Liver (tissue), 3 donors: Measurements from ENCODE around the gene SIK3.

ENCODE experiments used
- EGR1 ChIP-seq, 2 donors: IDR thresholded peaks; 2 replicates each; pipeline ENCODE4 v1.6.1; 2016 to 2018; ENCODE audit warnings: antibody characterized with exemption in 2 of 2, low read depth in 2 of 2
- JUND ChIP-seq, 2 donors: IDR thresholded peaks; 2 replicates each; pipeline ENCODE4 v1.6.1; 2016; ENCODE audit warnings: antibody characterized with exemption in 2 of 2
- MAX ChIP-seq: IDR thresholded peaks from 2 replicates; pipeline ENCODE4 v1.6.1; 2016; ENCODE audit warnings: antibody characterized with exemption
- YY1 ChIP-seq: IDR thresholded peaks from 2 replicates; pipeline ENCODE4 v1.6.1; 2016; ENCODE audit warnings: antibody characterized with exemption, mild to moderate bottlenecking
- TF ChIP-seq, protein P1 (sequence below): fragments of 150-350 bp; IDR thresholded peaks from 2 replicates; pipeline ENCODE4 v1.5.1; 2017; ENCODE audit warnings: improper control_type of control experiment, low read depth, low read length; ENCODE audit not compliant: missing input control
- TF ChIP-seq, protein P2 (sequence below): IDR thresholded peaks from 2 replicates; pipeline ENCODE4 v1.6.1; 2016; ENCODE audit warnings: antibody characterized with exemption
- donor health status: healthy.
- donor health status: healthy.

DNA sequence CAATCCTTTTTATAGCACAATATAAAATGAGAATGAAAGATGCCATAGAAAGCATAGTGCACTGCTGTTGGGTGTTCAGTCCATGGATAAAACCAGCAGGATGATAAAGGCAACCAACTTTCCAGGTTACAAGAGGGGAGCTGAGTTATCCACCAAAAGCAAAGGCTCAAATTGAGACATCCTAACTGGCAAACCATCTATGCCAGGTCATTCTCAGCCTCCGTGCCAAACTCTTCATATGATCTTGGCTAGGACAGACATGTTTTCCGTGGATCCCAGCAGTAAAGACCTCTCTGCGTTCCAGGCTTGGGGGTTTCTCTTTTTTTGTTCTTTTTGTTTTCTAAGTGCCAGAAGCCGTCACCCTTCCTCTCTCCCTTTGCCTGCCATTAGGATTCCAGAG lies 253.5 kb downstream of the SIK3 start:
- TF ChIP-seq, protein P1, sequence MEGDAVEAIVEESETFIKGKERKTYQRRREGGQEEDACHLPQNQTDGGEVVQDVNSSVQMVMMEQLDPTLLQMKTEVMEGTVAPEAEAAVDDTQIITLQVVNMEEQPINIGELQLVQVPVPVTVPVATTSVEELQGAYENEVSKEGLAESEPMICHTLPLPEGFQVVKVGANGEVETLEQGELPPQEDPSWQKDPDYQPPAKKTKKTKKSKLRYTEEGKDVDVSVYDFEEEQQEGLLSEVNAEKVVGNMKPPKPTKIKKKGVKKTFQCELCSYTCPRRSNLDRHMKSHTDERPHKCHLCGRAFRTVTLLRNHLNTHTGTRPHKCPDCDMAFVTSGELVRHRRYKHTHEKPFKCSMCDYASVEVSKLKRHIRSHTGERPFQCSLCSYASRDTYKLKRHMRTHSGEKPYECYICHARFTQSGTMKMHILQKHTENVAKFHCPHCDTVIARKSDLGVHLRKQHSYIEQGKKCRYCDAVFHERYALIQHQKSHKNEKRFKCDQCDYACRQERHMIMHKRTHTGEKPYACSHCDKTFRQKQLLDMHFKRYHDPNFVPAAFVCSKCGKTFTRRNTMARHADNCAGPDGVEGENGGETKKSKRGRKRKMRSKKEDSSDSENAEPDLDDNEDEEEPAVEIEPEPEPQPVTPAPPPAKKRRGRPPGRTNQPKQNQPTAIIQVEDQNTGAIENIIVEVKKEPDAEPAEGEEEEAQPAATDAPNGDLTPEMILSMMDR, result no peak
- TF ChIP-seq YY1, result no peak
- TF ChIP-seq MAX, result no peak
- no peak for TF ChIP-seq JUND (IDR thresholded peaks at IDR 0.05)
- TF ChIP-seq, protein P2, sequence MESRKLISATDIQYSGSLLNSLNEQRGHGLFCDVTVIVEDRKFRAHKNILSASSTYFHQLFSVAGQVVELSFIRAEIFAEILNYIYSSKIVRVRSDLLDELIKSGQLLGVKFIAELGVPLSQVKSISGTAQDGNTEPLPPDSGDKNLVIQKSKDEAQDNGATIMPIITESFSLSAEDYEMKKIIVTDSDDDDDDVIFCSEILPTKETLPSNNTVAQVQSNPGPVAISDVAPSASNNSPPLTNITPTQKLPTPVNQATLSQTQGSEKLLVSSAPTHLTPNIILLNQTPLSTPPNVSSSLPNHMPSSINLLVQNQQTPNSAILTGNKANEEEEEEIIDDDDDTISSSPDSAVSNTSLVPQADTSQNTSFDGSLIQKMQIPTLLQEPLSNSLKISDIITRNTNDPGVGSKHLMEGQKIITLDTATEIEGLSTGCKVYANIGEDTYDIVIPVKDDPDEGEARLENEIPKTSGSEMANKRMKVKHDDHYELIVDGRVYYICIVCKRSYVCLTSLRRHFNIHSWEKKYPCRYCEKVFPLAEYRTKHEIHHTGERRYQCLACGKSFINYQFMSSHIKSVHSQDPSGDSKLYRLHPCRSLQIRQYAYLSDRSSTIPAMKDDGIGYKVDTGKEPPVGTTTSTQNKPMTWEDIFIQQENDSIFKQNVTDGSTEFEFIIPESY, result no peak
- no peak for TF ChIP-seq EGR1 (IDR thresholded peaks at IDR 0.05; ENCODE audit: low read depth in 2 of 2)
